Aorta (tissue), 5 donors: Measurements from ENCODE around the gene ONECUT2. TPM values are rescaled to one million over a fixed set of nuclear protein-coding genes. Genes with fewer than 3 reads are reported as not detected.

Experiments
- ATAC-seq: fragments of 200-7000 bp; cut with Tn5 transposase; one replicate; pipeline ENCODE4 v1.9.1; 2022; ENCODE audit warnings: moderate library complexity; ENCODE audit not compliant: low FRiP score
- DNase-seq, 2 donors: peaks; one replicate each; pipeline ENCODE4 v3.0.0-alpha.2; 2020
- H3K27ac ChIP-seq, 2 donors: one replicate each; pipeline ENCODE4 v1.5.1; 2013; ENCODE audit warnings: low read length in 2 of 2, mild to moderate bottlenecking in 2 of 2, moderate library complexity in 2 of 2, control low read depth in 1 of 2, inconsistent platforms in 1 of 2, low read depth in 1 of 2
- H3K27me3 ChIP-seq, 2 donors: one replicate each; pipeline ENCODE4 v1.6.1; 2013; ENCODE audit warnings: control low read depth in 1 of 2, low read length in 1 of 2, mild to moderate bottlenecking in 1 of 2, moderate library complexity in 1 of 2; ENCODE audit not compliant: insufficient read depth in 2 of 2, control insufficient read depth in 1 of 2
- H3K36me3 ChIP-seq, 2 donors: one replicate each; pipeline ENCODE4 v1.6.1; 2013; ENCODE audit warnings: control low read depth in 1 of 2, low read length in 1 of 2, mild to moderate bottlenecking in 1 of 2; ENCODE audit not compliant: insufficient read depth in 2 of 2, control insufficient read depth in 1 of 2
- H3K4me1 ChIP-seq, 2 donors: one replicate each; pipeline ENCODE4 v1.6.1; 2013; ENCODE audit warnings: low read length in 2 of 2, control low read depth in 1 of 2, mild to moderate bottlenecking in 1 of 2, moderate library complexity in 1 of 2; ENCODE audit not compliant: insufficient read depth in 2 of 2, control insufficient read depth in 1 of 2
- H3K4me3 ChIP-seq, 2 donors: one replicate each; pipeline ENCODE4 v1.5.1; 2013; ENCODE audit warnings: low read length in 2 of 2, control low read depth in 1 of 2, mild to moderate bottlenecking in 1 of 2
- H3K9me3 ChIP-seq: one replicate; pipeline ENCODE4 v1.6.1; 2013; ENCODE audit warnings: mild to moderate bottlenecking, low read length; ENCODE audit not compliant: control insufficient read depth
- WGBS, 2 donors: extraction: QIAGEN DNeasy Blood & Tissue Kit; methylation state at CpG; one replicate each; pipeline ENCODE4 v1.1.7; 2013; 5-methylcytosine and 5-hydroxymethylcytosine counted together
- intact Hi-C, 2 donors: fragments of 100-400 bp; cut with DNase I; formaldehyde crosslinking; loops; one replicate each; pipeline versions ENCODE4 v1.14.2 to v1.15.0; 2022
- polyA plus RNA-seq, 2 donors: library from polyadenylated mRNA; stranded (reverse); fragments of 200-250 nt; gene quantifications; one replicate each; pipeline ENCODE4 v1.2.3, GENCODE V29; 2013
- total RNA-seq, 2 donors: library from RNA; stranded (reverse); fragmentation: NEBNext Ultra II Directional; extraction: Animal tissue kit (Norgen Biotek cat#: 25700); gene quantifications; one replicate each; pipeline ENCODE4 v1.2.1, GENCODE V29; 2021
- donor health status: healthy with polysubstance abuse.
- donor health status: Bipolar disorder and iron deficiency.
- donor health status: DM: no; HTN: no; CAD: no.
- donor health status: DM: no; HTN: no; CAD: no.
- donor health status: DM: yes; HTN: yes; CAD: no.

The ONECUT2 gene
- total and polyA plus RNA-seq, 4 donors = 0.03 to 0.69 (median 0.41) TPM

DNA sequence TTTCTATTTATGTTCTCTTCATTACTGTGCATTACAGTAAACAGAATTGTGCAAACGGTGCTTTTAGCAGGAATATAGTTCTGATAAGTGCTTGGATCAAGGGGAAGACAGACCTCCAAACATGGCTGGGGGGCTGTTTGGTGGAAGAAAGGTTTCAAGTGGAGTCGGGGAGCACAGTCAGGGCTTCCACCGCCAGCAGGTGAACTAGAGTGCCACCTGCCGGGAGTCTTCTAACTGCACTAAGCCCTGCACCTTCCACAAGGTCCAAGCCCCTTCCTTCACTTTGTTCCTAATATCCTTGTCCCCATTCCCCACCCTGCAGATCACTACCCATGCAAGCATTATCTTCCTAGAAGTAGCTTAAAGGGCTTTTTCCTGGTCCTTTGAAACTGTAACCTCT is 11.1 kb downstream of the ONECUT2 start:
- Histone ChIP-seq H3K36me3 (no peaks in the 10 kb centered on the region), H3K4me1 (no peaks in the 10 kb centered on the region), H3K27me3 (peaks cover 0 to 2% of the 10 kb centered on the region in 2 donors), H3K4me3 (no peak overlapping the region), H3K27ac (no peak overlapping the region), H3K9me3 (peaks cover 3% of the 10 kb centered on the region)
- WGBS, 2 donors = 7 to 11% methylated on average over 4 of the region's 4 CpGs
- intact Hi-C loops = loop anchor here in 1 of 2 donors (10.0 kb wide), 1 partner anchor 702 kb away; no protein-coding TSS in a partner anchor
- no peak for ATAC-seq
- no peak for DNase-seq

DNA sequence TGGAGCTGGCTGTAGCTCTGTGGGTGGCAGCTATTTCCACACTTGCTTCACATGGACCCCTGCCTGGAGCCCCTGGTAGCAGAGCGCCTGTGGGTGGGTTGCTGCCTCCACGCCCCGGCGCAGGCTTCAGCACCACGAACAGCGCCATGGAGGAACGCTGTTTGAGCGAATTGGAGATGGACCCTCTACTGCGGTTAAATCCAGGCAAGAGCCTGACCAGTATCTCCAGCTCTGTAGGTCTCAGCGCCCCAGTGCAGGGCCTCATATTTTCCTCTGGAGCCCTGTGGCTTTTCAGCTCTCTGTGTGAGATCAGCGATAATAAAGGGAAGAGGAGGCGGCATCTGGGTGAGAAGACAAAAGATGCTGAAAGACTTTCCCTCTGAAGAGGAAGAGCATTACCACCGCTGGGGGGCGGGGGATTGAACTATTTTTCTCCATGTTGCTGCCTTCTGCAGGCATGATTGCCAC is 12.0 kb downstream of the ONECUT2 start:
- intact Hi-C loops = loop anchor here in 1 of 2 donors (10.0 kb wide), 1 partner anchor 702 kb away; no protein-coding TSS in a partner anchor

DNA sequence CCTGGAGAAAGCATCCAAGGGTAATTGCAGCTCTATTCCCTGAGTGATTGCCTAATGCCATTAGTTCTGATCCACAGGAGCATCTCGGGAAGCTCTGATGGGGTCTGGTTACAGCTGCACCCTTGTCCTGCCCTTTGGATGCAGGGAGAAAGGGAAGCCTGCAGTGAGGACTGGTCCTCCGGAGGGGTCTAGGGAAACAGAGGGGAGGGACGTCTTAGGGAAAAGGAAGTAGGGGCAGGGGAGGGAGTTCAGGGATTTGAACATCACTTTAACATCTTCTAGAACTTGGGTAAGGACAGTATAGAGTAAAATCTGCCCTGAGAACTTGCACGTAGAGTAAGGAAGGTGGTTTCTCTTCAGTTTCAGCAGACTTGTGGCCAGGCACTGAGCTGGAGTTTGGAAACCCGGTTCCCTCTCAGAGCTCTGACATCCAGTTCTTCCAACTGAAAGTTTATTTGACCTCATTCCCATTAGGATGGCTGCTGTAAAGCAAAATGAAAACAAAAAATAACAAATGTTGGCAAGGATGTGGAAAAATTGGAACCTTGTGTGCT is 20.5 kb downstream of the ONECUT2 start:
- Histone ChIP-seq H3K9me3 (no peaks in the 10 kb centered on the region), H3K4me3 (no peak overlapping the region), H3K27ac (no peak overlapping the region), H3K36me3 (no peaks in the 10 kb centered on the region), H3K4me1 (no peaks in the 10 kb centered on the region), H3K27me3 (peaks cover 0 to 3% of the 10 kb centered on the region in 2 donors)
- DNase-seq (no peak), ATAC-seq (no peak)
- 52 to 55% methylated on average over 5 of the region's 5 CpGs for WGBS, 2 donors
- intact Hi-C loops = no loop called here

More for the DNA sequence above, 12.0 kb downstream of the ONECUT2 start:
- Histone ChIP-seq H3K36me3 (no peaks in the 10 kb centered on the region), H3K4me3 (no peak overlapping the region), H3K9me3 (peaks cover 3% of the 10 kb centered on the region), H3K4me1 (no peaks in the 10 kb centered on the region), H3K27me3 (peaks cover 0 to 4% of the 10 kb centered on the region in 2 donors), H3K27ac (no peak overlapping the region)
- ATAC-seq (no peak), DNase-seq (no peak)
- 1 to 4% methylated on average over 14 of the region's 14 CpGs for WGBS, 2 donors

DNA sequence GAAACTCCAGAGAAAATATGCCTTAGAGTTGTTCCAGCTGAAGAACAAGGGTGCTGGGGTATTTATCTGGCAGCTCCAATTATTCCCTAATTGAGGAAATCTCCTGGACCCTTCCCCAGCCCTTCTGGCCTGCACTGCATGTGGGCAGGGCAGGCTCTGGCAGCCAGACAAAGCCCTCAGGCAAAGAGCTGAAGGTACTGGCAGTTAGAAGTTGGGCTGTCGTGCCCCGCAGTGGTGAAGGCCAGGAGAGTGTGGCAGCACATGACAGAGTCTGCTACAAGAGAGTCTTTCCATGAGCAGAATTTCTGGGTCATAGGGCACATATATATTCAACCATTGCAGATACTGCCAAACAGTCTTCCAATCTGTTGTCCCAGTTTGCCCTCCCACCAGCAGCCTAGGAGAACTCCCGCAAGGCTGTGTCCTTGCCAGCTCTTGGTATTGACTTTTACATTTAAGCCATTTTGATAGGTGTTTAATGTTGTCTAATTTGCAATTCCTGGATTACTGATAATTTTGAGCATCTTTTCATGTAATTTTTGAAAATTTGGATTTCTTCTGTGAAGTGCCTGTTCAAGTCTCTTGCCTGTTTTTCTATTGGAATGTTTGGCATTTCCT is 26.6 kb downstream of the ONECUT2 start:
- Histone ChIP-seq H3K4me1 (no peaks in the 10 kb centered on the region), H3K36me3 (no peaks in the 10 kb centered on the region), H3K27me3 (no peaks in the 10 kb centered on the region), H3K27ac (no peak overlapping the region), H3K9me3 (no peaks in the 10 kb centered on the region), H3K4me3 (no peak overlapping the region)
- intact Hi-C loops = no loop called here
- ATAC-seq = no peak
- 76 to 79% methylated on average over 3 of the region's 3 CpGs for WGBS, 2 donors
- no peak for DNase-seq

DNA sequence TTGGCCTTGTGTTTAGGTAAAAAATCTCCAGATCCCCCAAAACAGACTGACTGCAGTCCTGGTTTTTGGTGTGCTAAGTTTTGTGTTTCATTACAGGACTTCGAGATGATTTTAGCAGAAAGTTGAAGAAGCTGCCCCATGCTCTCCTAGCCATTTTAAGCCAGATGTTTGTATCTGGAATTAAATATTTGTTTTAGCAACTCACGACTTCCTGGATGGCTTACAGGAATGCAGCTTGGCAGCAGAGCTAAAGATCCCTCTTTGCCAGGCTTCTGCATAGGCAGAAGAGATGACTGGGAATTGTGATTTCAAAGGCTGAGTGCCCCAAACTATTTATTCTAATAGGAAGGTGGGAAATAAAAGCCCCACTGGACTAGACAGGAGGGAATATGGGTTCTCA is 31.1 kb downstream of the ONECUT2 start:
- no peaks in the 10 kb centered on the region for H3K36me3 ChIP-seq
- H3K4me1 ChIP-seq = no peaks in the 10 kb centered on the region
- ATAC-seq (no peak), DNase-seq (no peak)
- no peak overlapping the region for H3K4me3 ChIP-seq
- intact Hi-C loops = no loop called here
- WGBS, 2 donors = 3 to 4% methylated on average over 2 of the region's 2 CpGs
- no peaks in the 10 kb centered on the region for H3K27me3 ChIP-seq
- no peak overlapping the region for H3K27ac ChIP-seq
- H3K9me3 ChIP-seq = no peaks in the 10 kb centered on the region

DNA sequence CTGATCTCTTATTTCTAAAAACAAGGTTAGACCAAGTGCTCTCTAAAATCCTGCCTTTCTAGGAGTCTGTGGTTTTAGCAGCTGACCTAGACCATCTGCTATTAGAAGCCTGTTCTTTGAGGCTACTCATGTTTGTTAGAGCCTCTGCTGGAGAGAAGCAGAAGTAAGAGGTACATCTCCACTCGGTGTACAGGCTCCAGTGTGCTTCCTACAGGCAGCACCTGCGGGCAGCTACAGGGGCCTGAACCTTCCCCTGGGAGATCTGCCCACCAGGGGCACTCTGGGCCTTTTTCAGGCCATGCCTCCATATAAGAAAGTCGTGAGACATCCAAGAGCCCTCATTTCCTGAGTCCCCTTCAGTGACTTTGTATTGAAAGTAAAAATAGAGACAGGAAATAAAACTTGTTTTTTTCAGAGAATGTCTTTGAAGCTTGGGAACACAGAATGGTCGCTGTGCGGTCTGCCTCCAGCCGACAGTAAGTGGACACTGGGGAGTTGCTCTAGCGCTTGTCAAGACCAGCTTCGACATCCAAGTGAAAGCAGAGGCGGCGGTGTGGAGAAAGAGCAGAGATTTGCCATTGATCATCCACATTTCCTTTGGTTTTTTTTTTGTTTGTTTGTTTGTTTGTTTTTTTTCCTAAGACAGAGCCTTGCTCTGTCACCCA is 31.7 kb downstream of the ONECUT2 start:
- no peak overlapping the region for H3K4me3 ChIP-seq
- WGBS, 2 donors = 37 to 59% methylated on average over 10 of the region's 10 CpGs
- no peak overlapping the region for H3K27ac ChIP-seq
- H3K27me3 ChIP-seq = no peaks in the 10 kb centered on the region
- no peak for DNase-seq
- H3K36me3 ChIP-seq = no peaks in the 10 kb centered on the region
- no peak for ATAC-seq
- intact Hi-C loops = no loop called here
- no peaks in the 10 kb centered on the region for H3K4me1 ChIP-seq
- no peaks in the 10 kb centered on the region for H3K9me3 ChIP-seq

DNA sequence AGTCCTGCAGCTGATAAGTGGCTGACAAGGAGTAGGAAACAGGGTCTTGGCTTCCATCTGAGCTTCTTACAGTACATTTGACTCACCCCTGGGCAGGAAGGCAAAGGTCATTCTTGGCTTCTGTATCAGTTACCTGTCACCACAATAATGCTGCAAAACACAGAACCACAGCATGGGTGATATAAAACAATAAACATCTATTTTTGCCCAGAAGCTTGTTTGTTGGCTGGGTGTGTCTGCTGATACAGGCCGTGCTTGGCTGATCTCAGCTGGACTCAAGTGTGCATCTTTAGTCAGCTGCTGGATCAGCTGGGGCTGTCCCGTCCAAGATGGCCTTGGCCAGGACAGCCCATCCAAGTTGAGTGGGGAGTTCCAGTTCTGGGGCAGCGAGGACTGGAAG is 34.7 kb downstream of the ONECUT2 start:
- no peaks in the 10 kb centered on the region for H3K4me1 ChIP-seq
- ATAC-seq (no peak), DNase-seq (no peak)
- H3K27me3 ChIP-seq = no peaks in the 10 kb centered on the region
- intact Hi-C loops = no loop called here
- H3K27ac ChIP-seq = no peak overlapping the region
- WGBS, 2 donors = 61% methylated on average over 3 of the region's 3 CpGs
- H3K4me3 ChIP-seq = no peak overlapping the region
- no peaks in the 10 kb centered on the region for H3K9me3 ChIP-seq
- no peaks in the 10 kb centered on the region for H3K36me3 ChIP-seq

DNA sequence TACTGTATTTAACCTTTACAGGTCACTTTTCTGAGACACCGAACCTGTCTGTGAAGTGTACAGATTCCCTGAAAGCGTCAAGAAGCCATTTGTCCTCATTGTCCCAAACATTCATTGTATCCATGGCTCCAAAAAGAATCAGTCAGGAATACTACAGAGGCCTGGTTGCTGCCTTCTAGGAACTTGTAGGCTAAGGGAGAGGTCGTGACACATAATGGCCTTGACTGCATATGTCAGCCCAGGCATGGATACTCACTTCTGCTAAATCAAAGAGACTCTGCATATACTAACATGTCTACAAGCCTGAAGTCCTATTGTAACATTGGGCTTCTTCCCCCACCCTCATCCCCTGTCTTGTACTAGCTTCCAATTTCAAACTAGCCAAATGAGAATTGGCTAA is 40.2 kb downstream of the ONECUT2 start:
- H3K27me3 ChIP-seq = no peaks in the 10 kb centered on the region
- DNase-seq (no peak), ATAC-seq (no peak)
- no peak overlapping the region for H3K4me3 ChIP-seq
- intact Hi-C loops = no loop called here
- H3K36me3 ChIP-seq = no peaks in the 10 kb centered on the region
- no peaks in the 10 kb centered on the region for H3K9me3 ChIP-seq
- H3K27ac ChIP-seq = no peak overlapping the region
- 95 to 98% methylated on average over 3 of the region's 3 CpGs for WGBS, 2 donors
- H3K4me1 ChIP-seq = no peaks in the 10 kb centered on the region

DNA sequence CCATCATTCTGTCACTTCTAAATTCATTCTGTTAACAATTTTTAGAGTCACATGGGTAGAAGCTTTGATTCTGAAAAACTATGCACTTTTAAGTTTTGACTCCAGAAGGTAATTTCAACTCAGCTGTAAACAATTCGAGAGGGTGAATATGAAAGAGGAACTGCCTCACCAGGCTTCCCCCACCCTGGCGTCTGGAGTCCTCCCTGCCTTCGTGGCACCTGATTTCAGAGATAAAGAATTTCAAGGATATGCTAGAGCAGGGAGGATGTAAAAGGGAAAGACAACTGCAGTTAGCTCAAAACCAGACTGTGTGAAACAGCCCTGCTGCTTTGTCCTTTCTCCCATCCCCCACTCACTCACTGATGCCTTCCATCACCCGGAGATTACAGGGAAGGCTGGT is 40.7 kb downstream of the ONECUT2 start:
- WGBS, 2 donors = 82 to 86% methylated on average over 4 of the region's 4 CpGs

More for the DNA sequence above, 40.7 kb downstream of the ONECUT2 start:
- Histone ChIP-seq H3K4me3 (no peak overlapping the region), H3K4me1 (no peaks in the 10 kb centered on the region), H3K36me3 (no peaks in the 10 kb centered on the region), H3K27me3 (no peaks in the 10 kb centered on the region), H3K27ac (no peak overlapping the region), H3K9me3 (no peaks in the 10 kb centered on the region)
- DNase-seq (no peak), ATAC-seq (no peak)
- intact Hi-C loops = no loop called here
